ENCODE results near the gene COLEC11. TPM values are rescaled to one million over a fixed set of nuclear protein-coding genes. Genes with fewer than 3 reads are reported as not detected.
A peak's percentile ranks its signal among the peaks of the same experiment; 100 is the strongest.
"Not testable (repeated sequence)": the region's sequence is repeated elsewhere in the genome, so short reads cannot be mapped to it uniquely, and the experiment has no call there.

COLEC11 gene
- total and polyA plus RNA-seq, 9 donors: 16.7 to 187 (median 59.9) TPM

GRCh38 chr2:3571284-3571683 is 23.6 kb upstream of the COLEC11 start:
- Histone ChIP-seq H3K9me3 (no peaks in the 10 kb centered on the region), H3K36me3 (no peaks in the 10 kb centered on the region), H3K27me3 (no peaks in the 10 kb centered on the region), H3K4me1 (ENCODE audit: insufficient read depth) (peaks cover 1% of the 10 kb centered on the region), H3K4me3 (no peak overlapping the region), H3K27ac (no peak overlapping the region)
- TF ChIP-seq CTCF (IDR thresholded peaks at IDR 0.05) (no peak), POLR2A (IDR thresholded peaks at IDR 0.05) (no peak), EP300 (IDR thresholded peaks at IDR 0.05) (no peak)
- intact Hi-C loops (cut with DNase I): no loop called here
- no peak for DNase-seq
- 70 to 79% (median 72%) methylated on average over 8 of the region's 8 CpGs for WGBS, 3 donors

GRCh38 chr2:3572620-3573019 is 22.3 kb upstream of the COLEC11 start:
- H3K4me1 ChIP-seq (ENCODE audit: insufficient read depth): peaks cover 4% of the 10 kb centered on the region
- 53 to 69% (median 54%) methylated on average over 2 of the region's 2 CpGs for WGBS, 3 donors
- intact Hi-C loops (cut with DNase I): no loop called here

GRCh38 chr2:3574155-3574554 is 20.8 kb upstream of the COLEC11 start:
- no peak for TF ChIP-seq CTCF (IDR thresholded peaks at IDR 0.05)
- no peak for TF ChIP-seq POLR2A (IDR thresholded peaks at IDR 0.05)
- no peak for TF ChIP-seq EP300 (IDR thresholded peaks at IDR 0.05)
- Histone ChIP-seq H3K36me3 (no peaks in the 10 kb centered on the region), H3K4me1 (ENCODE audit: insufficient read depth) (peaks cover 4% of the 10 kb centered on the region), H3K27me3 (no peaks in the 10 kb centered on the region), H3K4me3 (no peak overlapping the region), H3K27ac (no peak overlapping the region), H3K9me3 (no peaks in the 10 kb centered on the region)
- intact Hi-C loops (cut with DNase I): no loop called here
- no peak for DNase-seq
- 92 to 94% (median 94%) methylated on average over 11 of the region's 11 CpGs for WGBS, 3 donors

More at GRCh38 chr2:3572620-3573019, 22.3 kb upstream of the COLEC11 start:
- Histone ChIP-seq H3K27ac (no peak overlapping the region), H3K36me3 (no peaks in the 10 kb centered on the region), H3K4me3 (no peak overlapping the region), H3K9me3 (no peaks in the 10 kb centered on the region), H3K27me3 (no peaks in the 10 kb centered on the region)
- TF ChIP-seq POLR2A (IDR thresholded peaks at IDR 0.05) (no peak), CTCF (IDR thresholded peaks at IDR 0.05) (no peak), EP300 (IDR thresholded peaks at IDR 0.05) (no peak)
- no peak for DNase-seq

- H3K27me3 ChIP-seq: no peaks in the 10 kb centered on the region
- no peaks in the 10 kb centered on the region for H3K9me3 ChIP-seq
- intact Hi-C loops (cut with DNase I): loop anchor here in 1 of 4 donors (5.0 kb wide), 1 partner anchor 77 kb away; no protein-coding TSS in a partner anchor
- H3K4me3 ChIP-seq: peak overlapping the region; percentile 90
- WGBS, 3 donors: 0 to 2% (median 1%) methylated on average over 40 to 54 of the region's 54 CpGs
- TF ChIP-seq CTCF (IDR thresholded peaks at IDR 0.05): no peak
- TF ChIP-seq POLR2A (IDR thresholded peaks at IDR 0.05): no peak
- DNase-seq: peak in 2 of 5 donors; percentile 37 to 56
- peaks cover 6% of the 10 kb centered on the region for H3K4me1 ChIP-seq (ENCODE audit: insufficient read depth)
- H3K27ac ChIP-seq: peak overlapping the region; percentile 67 to 85
- H3K36me3 ChIP-seq: no peaks in the 10 kb centered on the region
Measured at GRCh38 chr2:3575534-3576262, 19.2 kb upstream of the COLEC11 start.

GRCh38 chr2:3576263-3576630 is 18.7 kb upstream of the COLEC11 start:
- Histone ChIP-seq H3K27ac (peak overlapping the region in 1 of 2 donors; percentile 85), H3K4me3 (peak overlapping the region; percentile 90)
- not testable (repeated sequence) for H3K36me3 ChIP-seq; DNase-seq; H3K4me1 ChIP-seq (ENCODE audit: insufficient read depth); H3K9me3 ChIP-seq; H3K27me3 ChIP-seq
- intact Hi-C loops (cut with DNase I): loop anchor here in 1 of 4 donors (5.0 kb wide), 1 partner anchor 76 kb away; no protein-coding TSS in a partner anchor
- 12 to 48% (median 23%) methylated on average over 10 of the region's 10 CpGs for WGBS, 3 donors
